Gastrocnemius medialis (tissue), 4 donors: ENCODE results near the gene PFDN6. TPM values are rescaled to one million over a fixed set of nuclear protein-coding genes. Genes with fewer than 3 reads are reported as not detected.

Experiments
- microRNA-seq, 2 donors: library from miRNA; unstranded; fragments of <30 nt; microRNA quantifications; one replicate each; pipeline ENCODE4, GENCODE V29; 2016; ENCODE audit warnings: borderline replicate concordance in 2 of 2
- total RNA-seq, 4 donors: library from RNA; depleted of rRNA; stranded (reverse); fragments of >200 nt; gene quantifications; one replicate each; pipeline versions ENCODE4 v1.1.0 to v1.2.3, GENCODE V29; 2016

PFDN6 gene
- total RNA-seq, 4 donors from 2014 or later: 49.9 to 106 (median 76.8) TPM

Small RNA genes within 50 kb of the gene (microRNA-seq; reads per million reads assigned to microRNA genes)
- 0 reads per million in 2 donors for gene MIR6834
- 0 reads per million in 2 donors for gene MIR6873

Other genes starting within 250 kb of the PFDN6 start
- 10 to 100 TPM in 3 of 4 donors, 1 to 10 TPM in 1; 6.8 to 51.8 (median 23.4) TPM for gene HLA-DPA1, start 216.0 kb upstream of the PFDN6 start, total RNA-seq
- gene HLA-DPB1, start 213.6 kb upstream of the PFDN6 start, total RNA-seq: 10 to 100 TPM; 16.7 to 52.1 (median 23.5) TPM
- gene COL11A2, start 97.1 kb upstream of the PFDN6 start, total RNA-seq: under 1 TPM; 0.31 to 0.92 (median 0.47) TPM
- 10 to 100 TPM; 20.8 to 38.4 (median 24.6) TPM for gene RXRB, start 88.9 kb upstream of the PFDN6 start, total RNA-seq
- 10 to 100 TPM; 21.9 to 45.4 (median 26.2) TPM for gene SLC39A7, start 88.7 kb upstream of the PFDN6 start, total RNA-seq
- 10 to 100 TPM in 3 of 4 donors, 1 to 10 TPM in 1; 7.9 to 28.3 (median 14.3) TPM for gene HSD17B8, start 84.9 kb upstream of the PFDN6 start, total RNA-seq
- 10 to 100 TPM in 3 of 4 donors, 1 to 10 TPM in 1; 7.4 to 16.3 (median 12.1) TPM for gene RING1, start 81.1 kb upstream of the PFDN6 start, total RNA-seq
- 10 to 100 TPM; 28.7 to 52.8 (median 41.2) TPM for gene VPS52, start 17.7 kb upstream of the PFDN6 start, total RNA-seq
- gene RPS18, start 17.5 kb upstream of the PFDN6 start, total RNA-seq: 1,000 to 10,000 TPM; 1,834 to 2,142 (median 2,010) TPM
- 1 to 10 TPM; 1.0 to 2.0 (median 1.7) TPM for gene B3GALT4, start 12.5 kb upstream of the PFDN6 start, total RNA-seq
- 10 to 100 TPM; 34.5 to 57.3 (median 49.1) TPM for gene WDR46, start 362 bp upstream of the PFDN6 start, total RNA-seq
- 10 to 100 TPM; 39.8 to 52.3 (median 40.8) TPM for gene RGL2, start 9.3 kb downstream of the PFDN6 start, total RNA-seq
- gene TAPBP, start 24.5 kb downstream of the PFDN6 start, total RNA-seq: 10 to 100 TPM; 15.9 to 42.4 (median 36.5) TPM
- gene ZBTB22, start 28.1 kb downstream of the PFDN6 start, total RNA-seq: 10 to 100 TPM in 3 of 4 donors, 1 to 10 TPM in 1; 9.0 to 19.3 (median 16.3) TPM
- gene DAXX, start 33.4 kb downstream of the PFDN6 start, total RNA-seq: 10 to 100 TPM; 37.2 to 76.0 (median 59.8) TPM
- 1 to 10 TPM in 1 of 4 donors, under 1 TPM in 1, not detected in 2; 0.64 to 1.4 TPM for gene KIFC1, start 102.2 kb downstream of the PFDN6 start, total RNA-seq
- gene PHF1, start 121.4 kb downstream of the PFDN6 start, total RNA-seq: 10 to 100 TPM; 53.5 to 65.8 (median 62.9) TPM
- gene CUTA, start 128.5 kb downstream of the PFDN6 start, total RNA-seq: 100 to 1,000 TPM in 2 of 4 donors, 10 to 100 TPM in 2; 69.9 to 119 (median 93.2) TPM
- 1 to 10 TPM in 3 of 4 donors, under 1 TPM in 1; 0.71 to 2.3 (median 1.3) TPM for gene SYNGAP1, start 130.5 kb downstream of the PFDN6 start, total RNA-seq
- 1 to 10 TPM in 2 of 4 donors, under 1 TPM in 2; 0.82 to 2.2 (median 1.2) TPM for gene ZBTB9, start 165.0 kb downstream of the PFDN6 start, total RNA-seq